Kidney (tissue), 14 donors: Measurements from ENCODE around the gene KDM1A. TPM values are rescaled to one million over a fixed set of nuclear protein-coding genes. Genes with fewer than 3 reads are reported as not detected.

Experiments
- DNase-seq, 5 donors: peaks; one replicate each; pipeline ENCODE4 v3.0.0-alpha.2; 2013 to 2020
- FAIRE-seq: peaks from 2 replicates; lab custom pipeline; 2012; peaks lifted over from hg19 to GRCh38; lab: Jason Lieb, UNC
- H3K27ac ChIP-seq, 2 donors: one replicate each; pipeline ENCODE4 v1.7.0; 2013; ENCODE audit warnings: low read depth in 2 of 2, low read length in 2 of 2, inconsistent platforms in 1 of 2
- H3K27me3 ChIP-seq: one replicate; pipeline ENCODE4 v1.7.1; 2013; ENCODE audit warnings: low read length, inconsistent platforms; ENCODE audit not compliant: control insufficient read depth, insufficient read depth
- H3K36me3 ChIP-seq, 3 donors: one replicate each; pipeline versions ENCODE4 v1.7.0 to v1.7.1; 2013; ENCODE audit warnings: low read length in 3 of 3, control low read depth in 1 of 3, inconsistent platforms in 1 of 3; ENCODE audit not compliant: insufficient read depth in 3 of 3, control insufficient read depth in 2 of 3
- H3K4me1 ChIP-seq, 3 donors: one replicate each; pipeline versions ENCODE4 v1.7.0 to v1.7.1; 2013; ENCODE audit warnings: low read length in 3 of 3, inconsistent platforms in 1 of 3, low read depth in 1 of 3; ENCODE audit not compliant: control insufficient read depth in 2 of 3, insufficient read depth in 2 of 3
- H3K4me3 ChIP-seq, 3 donors: one replicate each; pipeline versions ENCODE4 v1.7.0 to v1.8.1; 2013; ENCODE audit warnings: low read length in 3 of 3, control low read depth in 1 of 3, inconsistent platforms in 1 of 3
- H3K9ac ChIP-seq, 3 donors: one replicate each; pipeline versions ENCODE4 v1.7.0 to v1.7.1; 2013; ENCODE audit warnings: low read length in 3 of 3, control low read depth in 1 of 3, inconsistent platforms in 1 of 3
- H3K9me3 ChIP-seq, 3 donors: one replicate each; pipeline versions ENCODE4 v1.7.0 to v1.7.1; 2013; ENCODE audit warnings: low read length in 3 of 3, control low read depth in 1 of 3, inconsistent platforms in 1 of 3; ENCODE audit not compliant: control insufficient read depth in 2 of 3, insufficient read depth in 1 of 3
- CTCF ChIP-seq: IDR thresholded peaks from 3 replicates; pipeline ENCODE4 v1.5.1; 2012; ENCODE audit warnings: mild to moderate bottlenecking, moderate library complexity, borderline replicate concordance; ENCODE audit not compliant: insufficient read depth; ENCODE audit errors: extremely low read depth
- intact Hi-C: fragments of 100-400 bp; cut with DNase I; formaldehyde crosslinking; loops from one replicate; pipeline ENCODE4 v1.11.1; 2022
- polyA plus RNA-seq: library from polyadenylated mRNA; stranded (reverse); fragments of 350-450 nt; fragmentation: Illumina TruSeq; extraction: RNeasy Lipid Tissue Mini Kit (QIAGEN cat#74804); gene quantifications from one replicate; pipeline ENCODE4 v1.2.3, GENCODE V29; 2014; ENCODE audit warnings: low read depth, low replicate concordance; ENCODE audit not compliant: insufficient read depth
- total RNA-seq: library from RNA; stranded (reverse); fragmentation: NEBNext Ultra II Directional; extraction: Animal tissue kit (Norgen Biotek cat#: 25700); gene quantifications from one replicate; pipeline ENCODE4 v1.2.1, GENCODE V29; 2021
- donor health status: control.
- donor health status: control.
- donor health status: control.
- donor health status: control.
- donor health status: control.
- donor health status: DM: yes; HTN: yes; CAD: no.
- donor health status: Normal renal cell carcinoma (clear cell type).

Gene KDM1A
- total and polyA plus RNA-seq, 2 donors from 2014 or later: 33.3 to 54.4 TPM

- intact Hi-C loops: no loop called here
- no peak overlapping the region for H3K4me3 ChIP-seq
- no peak overlapping the region for H3K9ac ChIP-seq
- no peaks in the 10 kb centered on the region for H3K9me3 ChIP-seq
- DNase-seq: no peak
- H3K27me3 ChIP-seq: no peaks in the 10 kb centered on the region
- TF ChIP-seq CTCF: no peak
- peaks cover 8 to 65% (median 49%) of the 10 kb centered on the region in 3 donors for H3K36me3 ChIP-seq
- FAIRE-seq: no peak
- no peak overlapping the region for H3K27ac ChIP-seq
- H3K4me1 ChIP-seq: no peaks in the 10 kb centered on the region
Measured at GRCh38 chr1:23083714-23084480, 64.6 kb downstream of the KDM1A start.

GRCh38 chr1:23084880-23085279 is 65.6 kb downstream of the KDM1A start:
- H3K9me3 ChIP-seq: no peaks in the 10 kb centered on the region
- peaks cover 6 to 65% (median 46%) of the 10 kb centered on the region in 3 donors for H3K36me3 ChIP-seq
- no peaks in the 10 kb centered on the region for H3K4me1 ChIP-seq
- DNase-seq (no peak), FAIRE-seq (no peak)
- no peak for TF ChIP-seq CTCF
- H3K9ac ChIP-seq: no peak overlapping the region
- no peaks in the 10 kb centered on the region for H3K27me3 ChIP-seq
- H3K27ac ChIP-seq: no peak overlapping the region
- intact Hi-C loops: no loop called here
- no peak overlapping the region for H3K4me3 ChIP-seq

- no peak overlapping the region for H3K4me3 ChIP-seq
- intact Hi-C loops: no loop called here
- DNase-seq (no peak), FAIRE-seq (no peak)
- no peak overlapping the region for H3K9ac ChIP-seq
- H3K9me3 ChIP-seq: no peaks in the 10 kb centered on the region
- peaks cover 6 to 63% (median 42%) of the 10 kb centered on the region in 3 donors for H3K36me3 ChIP-seq
- TF ChIP-seq CTCF: no peak
- H3K27ac ChIP-seq: no peak overlapping the region
- H3K4me1 ChIP-seq: no peaks in the 10 kb centered on the region
- no peaks in the 10 kb centered on the region for H3K27me3 ChIP-seq
Measured at GRCh38 chr1:23085696-23086095, 66.4 kb downstream of the KDM1A start.

GRCh38 chr1:23088027-23088426 is 68.8 kb downstream of the KDM1A start:
- Histone ChIP-seq H3K27me3 (no peaks in the 10 kb centered on the region), H3K27ac (no peak overlapping the region), H3K4me3 (no peak overlapping the region), H3K9ac (no peak overlapping the region), H3K9me3 (no peaks in the 10 kb centered on the region), H3K36me3 (peaks cover 6 to 66% (median 45%) of the 10 kb centered on the region in 3 donors), H3K4me1 (no peaks in the 10 kb centered on the region)
- intact Hi-C loops: no loop called here
- TF ChIP-seq CTCF: no peak
- FAIRE-seq (no peak), DNase-seq (no peak)
